Keratinocyte (primary cell): ENCODE data around the gene TMEM191C. TPM values are rescaled to one million over a fixed set of nuclear protein-coding genes. Genes with fewer than 3 reads are reported as not detected.

ENCODE experiments used
- DNase-seq: peaks from one replicate; pipeline ENCODE4 v3.0.0-alpha.2; 2011; ENCODE audit warnings: low read depth, missing footprints, low spot score
- FAIRE-seq: peaks from 2 replicates; lab custom pipeline; 2011; peaks lifted over from hg19 to GRCh38; lab: Jason Lieb, UNC
- H2AFZ ChIP-seq: 2 replicates; pipeline ENCODE4 v1.6.0; 2012; ENCODE audit warnings: low read length, control low read depth, inconsistent platforms; ENCODE audit not compliant: control insufficient read depth
- H3K27ac ChIP-seq: 2 replicates; pipeline ENCODE4 v1.5.1; 2011; ENCODE audit warnings: low read length; ENCODE audit not compliant: control insufficient read depth, insufficient read depth
- H3K27me3 ChIP-seq: 3 replicates; pipeline ENCODE4 v1.6.0; 2011; ENCODE audit warnings: low read length; ENCODE audit not compliant: control insufficient read depth, insufficient read depth; ENCODE audit errors: extremely low read depth
- H3K36me3 ChIP-seq, 2 experiments: 2 replicates in 1 of 2; 3 replicates in 1 of 2; pipeline ENCODE4 v1.5.1; 2011; ENCODE audit warnings: low read length in 2 of 2, mild to moderate bottlenecking in 1 of 2; ENCODE audit not compliant: control insufficient read depth in 2 of 2, insufficient read depth in 2 of 2; ENCODE audit errors: extremely low read depth in 1 of 2
- H3K4me1 ChIP-seq: 3 replicates; pipeline ENCODE4 v1.5.1; 2011; ENCODE audit warnings: low read length; ENCODE audit not compliant: control insufficient read depth, insufficient read depth; ENCODE audit errors: extremely low read depth
- H3K4me2 ChIP-seq: 3 replicates; pipeline ENCODE4 v1.6.0; 2011; ENCODE audit warnings: low read depth, low read length; ENCODE audit not compliant: control insufficient read depth, insufficient read depth; ENCODE audit errors: extremely low read depth
- H3K4me3 ChIP-seq, 3 experiments: fragments of 200-600 bp in 1 of 3; sonication (generic) in 1 of 3; 2 replicates in 2 of 3; 3 replicates in 1 of 3; pipeline ENCODE4 v1.5.1; 2011 to 2016; ENCODE audit warnings: low read length in 3 of 3, mild to moderate bottlenecking in 3 of 3, control low read depth in 2 of 3, inconsistent platforms in 1 of 3, low read depth in 1 of 3, mixed read lengths in 1 of 3, mixed run types in 1 of 3, moderate library complexity in 1 of 3; ENCODE audit not compliant: control insufficient read depth in 2 of 3, insufficient read depth in 2 of 3; ENCODE audit errors: extremely low read depth in 1 of 3
- H3K79me2 ChIP-seq: 2 replicates; pipeline ENCODE4 v1.6.0; 2012; ENCODE audit warnings: low read length; ENCODE audit not compliant: control insufficient read depth, insufficient read depth
- H3K9ac ChIP-seq: 3 replicates; pipeline ENCODE4 v1.6.0; 2011; ENCODE audit warnings: low read length; ENCODE audit not compliant: control insufficient read depth, insufficient read depth; ENCODE audit errors: extremely low read depth
- H3K9me1 ChIP-seq: 3 replicates; pipeline ENCODE4 v1.6.0; 2011; ENCODE audit warnings: low read length; ENCODE audit not compliant: control insufficient read depth, insufficient read depth; ENCODE audit errors: extremely low read depth
- H3K9me3 ChIP-seq: 2 replicates; pipeline ENCODE4 v1.5.1; 2012; ENCODE audit warnings: low read depth, low read length; ENCODE audit not compliant: control insufficient read depth
- H4K20me1 ChIP-seq: 3 replicates; pipeline ENCODE4 v1.6.0; 2011; ENCODE audit warnings: low read length; ENCODE audit not compliant: control insufficient read depth, insufficient read depth; ENCODE audit errors: extremely low read depth
- CTCF ChIP-seq, 3 experiments: IDR thresholded peaks in 1 of 3; conservative IDR thresholded peaks in 1 of 3; optimal IDR thresholded peaks in 1 of 3; 2 replicates in 2 of 3; 3 replicates in 1 of 3; pipeline versions ENCODE3 to v1.5.1; 2011; ENCODE audit warnings: low read length in 3 of 3, mild to moderate bottlenecking in 3 of 3, moderate library complexity in 2 of 3, control low read depth in 1 of 3, inconsistent platforms in 1 of 3; ENCODE audit not compliant: insufficient read depth in 2 of 3; ENCODE audit errors: extremely low read depth in 1 of 3
- EZH2 ChIP-seq: IDR thresholded peaks from one replicate; pipeline ENCODE4 v1.6.1; 2012; ENCODE audit warnings: inconsistent platforms, mild to moderate bottlenecking, low read length, moderate library complexity
- dilution Hi-C: fragments of 300-500 bp; cut with MboI; formaldehyde crosslinking; loops from one replicate; pipeline ENCODE4 v1.7.0; 2020; ENCODE audit warnings: low sequenced_read_pairs; ENCODE audit not compliant: extremely low pct_ligation_motif_present
- polyA plus RNA-seq, 5 experiments: library from polyadenylated mRNA; depleted of rRNA in 3 of 5; stranded (reverse) in 3 of 5; stranded (forward) in 1 of 5; unstranded in 1 of 5; fragments of >200 nt; gene quantifications; 1 replicate in 1 of 5; 2 replicates in 3 of 5; 3 replicates in 1 of 5; pipeline versions ENCODE4 v1.2.1 to v1.2.3, GENCODE V29; 2011 to 2012; ENCODE audit warnings: missing spikeins in 2 of 5, low read depth in 1 of 5, low replicate concordance in 1 of 5

TMEM191C gene
- polyA plus RNA-seq, 1 donor (not counting 4 experiments of a cell fraction or from before 2014, with no cell fraction given): 0.31 TPM

GRCh38 chr22:21447694-21448402 lies 19.3 kb upstream of the TMEM191C start:
- dilution Hi-C loops: no loop called here
- TF ChIP-seq EZH2: no peak
- peak; percentile 11 to 54 (median 21) for TF ChIP-seq CTCF (optimal IDR thresholded peaks at IDR 0.05 in 1 of 3, IDR thresholded peaks at IDR 0.05 in 1 of 3, conservative IDR thresholded peaks at IDR 0.05 in 1 of 3; ENCODE audit: extremely low read depth in 1 of 3, insufficient read depth in 2 of 3, low read length in 3 of 3)
- H3K4me2 ChIP-seq: no peak overlapping the region
- H4K20me1 ChIP-seq: peaks cover 8% of the 10 kb centered on the region
- H3K4me3 ChIP-seq: no peak overlapping the region
- no peak overlapping the region for H3K9ac ChIP-seq
- H3K4me1 ChIP-seq: no peaks in the 10 kb centered on the region
- H3K9me1 ChIP-seq: no peaks in the 10 kb centered on the region
- H3K9me3 ChIP-seq: no peaks in the 10 kb centered on the region
- no peaks in the 10 kb centered on the region for H3K79me2 ChIP-seq
- H3K36me3 ChIP-seq: peaks cover 12 to 21% of the 10 kb centered on the region in 2 experiments
- H3K27me3 ChIP-seq: no peaks in the 10 kb centered on the region
- H3K27ac ChIP-seq: no peak overlapping the region
- no peak for DNase-seq
- FAIRE-seq: no peak
- no peak overlapping the region for H2AFZ ChIP-seq

GRCh38 chr22:21448627-21449416 lies 18.4 kb upstream of the TMEM191C start:
- Histone ChIP-seq H3K4me3 (no peak overlapping the region), H3K4me1 (no peaks in the 10 kb centered on the region), H3K9me1 (no peaks in the 10 kb centered on the region), H2AFZ (no peak overlapping the region), H3K36me3 (peaks cover 10 to 21% of the 10 kb centered on the region in 2 experiments), H3K9ac (no peak overlapping the region), H4K20me1 (peaks cover 5% of the 10 kb centered on the region), H3K27me3 (no peaks in the 10 kb centered on the region), H3K79me2 (no peaks in the 10 kb centered on the region), H3K9me3 (no peaks in the 10 kb centered on the region), H3K4me2 (no peak overlapping the region), H3K27ac (no peak overlapping the region)
- DNase-seq: no peak
- TF ChIP-seq CTCF (optimal IDR thresholded peaks at IDR 0.05 in 1 of 3, IDR thresholded peaks at IDR 0.05 in 1 of 3, conservative IDR thresholded peaks at IDR 0.05 in 1 of 3; ENCODE audit: extremely low read depth in 1 of 3, insufficient read depth in 2 of 3, low read length in 3 of 3) (no peak), EZH2 (no peak)
- dilution Hi-C loops: no loop called here
- no peak for FAIRE-seq
